HEK293 (cell line): ENCODE measurements around the gene OR7G1.

ENCODE experiments used
- BCL11B ChIP-seq: fragments of 450-650 bp; formaldehyde crosslinking; IDR thresholded peaks from 2 replicates; pipeline ENCODE4 v1.5.1; 2016; ENCODE audit warnings: low read depth, missing biosample characterization, missing genetic modification characterization
- KLF9 ChIP-seq: fragments of 450-650 bp; formaldehyde crosslinking; IDR thresholded peaks from 2 replicates; pipeline ENCODE4 v1.5.1; 2016; ENCODE audit warnings: missing biosample characterization, missing genetic modification characterization, low read depth
- OVOL3 ChIP-seq: fragments of 450-650 bp; formaldehyde crosslinking; IDR thresholded peaks from 2 replicates; pipeline ENCODE4 v1.5.1; 2016; ENCODE audit warnings: missing biosample characterization, missing genetic modification characterization
- YY1 ChIP-seq: fragments of 450-650 bp; formaldehyde crosslinking; IDR thresholded peaks from 2 replicates; pipeline ENCODE4 v1.5.1; 2018; ENCODE audit warnings: missing biosample characterization, missing genetic modification characterization
- ZBTB7A ChIP-seq: fragments of 450-650 bp; formaldehyde crosslinking; IDR thresholded peaks from 2 replicates; pipeline ENCODE4 v1.5.1; 2016; ENCODE audit warnings: low read depth, missing biosample characterization, missing genetic modification characterization
- ZNF157 ChIP-seq: fragments of 450-650 bp; formaldehyde crosslinking; IDR thresholded peaks from 2 replicates; pipeline ENCODE4 v1.5.1; 2016; ENCODE audit warnings: missing biosample characterization, missing genetic modification characterization
- ZNF341 ChIP-seq: fragments of 450-650 bp; formaldehyde crosslinking; IDR thresholded peaks from 2 replicates; pipeline ENCODE4; 2016; ENCODE audit warnings: low read depth, missing biosample characterization, missing genetic modification characterization
- ZNF350 ChIP-seq: fragments of 450-650 bp; formaldehyde crosslinking; IDR thresholded peaks from 2 replicates; pipeline ENCODE4 v1.5.0; 2017; ENCODE audit warnings: missing biosample characterization, mild to moderate bottlenecking, missing genetic modification characterization
- ZNF37A ChIP-seq: fragments of 450-650 bp; IDR thresholded peaks from 2 replicates; pipeline ENCODE4 v1.5.1; 2018; ENCODE audit warnings: missing biosample characterization, missing genetic modification characterization
- ZNF426 ChIP-seq: fragments of 450-650 bp; formaldehyde crosslinking; IDR thresholded peaks from 2 replicates; pipeline ENCODE4 v1.5.1; 2017; ENCODE audit warnings: missing biosample characterization, missing genetic modification characterization, mild to moderate bottlenecking, inconsistent platforms, moderate library complexity
- ZNF473 ChIP-seq: fragments of 450-650 bp; formaldehyde crosslinking; IDR thresholded peaks from 2 replicates; pipeline ENCODE4 v1.5.1; 2017; ENCODE audit warnings: missing biosample characterization, missing genetic modification characterization
- ZNF549 ChIP-seq: fragments of 450-650 bp; IDR thresholded peaks from 2 replicates; pipeline ENCODE4 v1.5.1; 2018; ENCODE audit warnings: missing biosample characterization, missing genetic modification characterization, mild to moderate bottlenecking, inconsistent platforms, moderate library complexity
- ZNF560 ChIP-seq: fragments of 450-650 bp; formaldehyde crosslinking; IDR thresholded peaks from 2 replicates; pipeline ENCODE4 v1.5.1; 2017; ENCODE audit warnings: missing biosample characterization, missing genetic modification characterization, borderline replicate concordance
- ZNF561 ChIP-seq: fragments of 450-650 bp; IDR thresholded peaks from 2 replicates; pipeline ENCODE4 v1.5.1; 2018; ENCODE audit warnings: missing biosample characterization, missing genetic modification characterization, borderline replicate concordance
- ZNF596 ChIP-seq: fragments of 450-650 bp; IDR thresholded peaks from 2 replicates; pipeline ENCODE4 v1.5.0; 2018; ENCODE audit warnings: missing biosample characterization, mild to moderate bottlenecking, missing genetic modification characterization, moderate library complexity
- ZNF624 ChIP-seq: fragments of 450-650 bp; formaldehyde crosslinking; IDR thresholded peaks from 2 replicates; pipeline ENCODE4 v1.5.1; 2017; ENCODE audit warnings: missing biosample characterization, missing genetic modification characterization
- ZNF626 ChIP-seq: fragments of 450-650 bp; sonication (Bioruptor Pico); formaldehyde crosslinking; IDR thresholded peaks from 2 replicates; pipeline ENCODE4 v1.5.1; 2018; ENCODE audit warnings: missing biosample characterization, missing genetic modification characterization, inconsistent platforms
- ZNF629 ChIP-seq: fragments of 450-650 bp; formaldehyde crosslinking; IDR thresholded peaks from 2 replicates; pipeline ENCODE4 v1.5.1; 2017; ENCODE audit warnings: missing biosample characterization, missing genetic modification characterization
- ZNF660 ChIP-seq: fragments of 450-650 bp; IDR thresholded peaks from 2 replicates; pipeline ENCODE4 v1.5.1; 2018; ENCODE audit warnings: missing biosample characterization, mild to moderate bottlenecking, missing genetic modification characterization
- ZNF837 ChIP-seq: fragments of 450-650 bp; formaldehyde crosslinking; IDR thresholded peaks from 2 replicates; pipeline ENCODE4 v1.5.1; 2016; ENCODE audit warnings: missing biosample characterization, missing genetic modification characterization
- ZSCAN23 ChIP-seq: fragments of 450-650 bp; formaldehyde crosslinking; IDR thresholded peaks from 2 replicates; pipeline ENCODE4 v1.5.1; 2016; ENCODE audit warnings: missing biosample characterization, missing genetic modification characterization
- ZSCAN30 ChIP-seq: fragments of 450-650 bp; IDR thresholded peaks from 2 replicates; pipeline ENCODE4 v1.5.1; 2018; ENCODE audit warnings: missing biosample characterization, mild to moderate bottlenecking, missing genetic modification characterization, moderate library complexity
- TF ChIP-seq, protein P1 (sequence below): fragments of 450-650 bp; formaldehyde crosslinking; IDR thresholded peaks from 2 replicates; pipeline ENCODE4 v1.5.1; 2016; ENCODE audit warnings: missing biosample characterization, missing genetic modification characterization
- TF ChIP-seq, protein P2 (sequence below): fragments of 450-650 bp; formaldehyde crosslinking; IDR thresholded peaks from 2 replicates; pipeline ENCODE4 v1.5.1; 2016; ENCODE audit warnings: missing biosample characterization, missing genetic modification characterization
- TF ChIP-seq, protein P3 (sequence below): fragments of 450-650 bp; formaldehyde crosslinking; conservative IDR thresholded peaks from 2 replicates; pipeline ENCODE4 v1.5.1; 2016; ENCODE audit warnings: low read depth, missing biosample characterization, missing genetic modification characterization
- TF ChIP-seq, protein P4 (sequence below): fragments of 450-650 bp; formaldehyde crosslinking; IDR thresholded peaks from 2 replicates; pipeline ENCODE4 v1.5.1; 2016; ENCODE audit warnings: missing biosample characterization, missing genetic modification characterization
- TF ChIP-seq, protein P5 (sequence below): fragments of 450-650 bp; formaldehyde crosslinking; IDR thresholded peaks from 2 replicates; pipeline ENCODE4 v1.5.1; 2016; ENCODE audit warnings: missing biosample characterization, missing genetic modification characterization
- TF ChIP-seq, protein P6 (sequence below): fragments of 450-650 bp; formaldehyde crosslinking; IDR thresholded peaks from 2 replicates; pipeline ENCODE4; 2016; ENCODE audit warnings: missing biosample characterization, missing genetic modification characterization

The OR7G1 gene

DNA sequence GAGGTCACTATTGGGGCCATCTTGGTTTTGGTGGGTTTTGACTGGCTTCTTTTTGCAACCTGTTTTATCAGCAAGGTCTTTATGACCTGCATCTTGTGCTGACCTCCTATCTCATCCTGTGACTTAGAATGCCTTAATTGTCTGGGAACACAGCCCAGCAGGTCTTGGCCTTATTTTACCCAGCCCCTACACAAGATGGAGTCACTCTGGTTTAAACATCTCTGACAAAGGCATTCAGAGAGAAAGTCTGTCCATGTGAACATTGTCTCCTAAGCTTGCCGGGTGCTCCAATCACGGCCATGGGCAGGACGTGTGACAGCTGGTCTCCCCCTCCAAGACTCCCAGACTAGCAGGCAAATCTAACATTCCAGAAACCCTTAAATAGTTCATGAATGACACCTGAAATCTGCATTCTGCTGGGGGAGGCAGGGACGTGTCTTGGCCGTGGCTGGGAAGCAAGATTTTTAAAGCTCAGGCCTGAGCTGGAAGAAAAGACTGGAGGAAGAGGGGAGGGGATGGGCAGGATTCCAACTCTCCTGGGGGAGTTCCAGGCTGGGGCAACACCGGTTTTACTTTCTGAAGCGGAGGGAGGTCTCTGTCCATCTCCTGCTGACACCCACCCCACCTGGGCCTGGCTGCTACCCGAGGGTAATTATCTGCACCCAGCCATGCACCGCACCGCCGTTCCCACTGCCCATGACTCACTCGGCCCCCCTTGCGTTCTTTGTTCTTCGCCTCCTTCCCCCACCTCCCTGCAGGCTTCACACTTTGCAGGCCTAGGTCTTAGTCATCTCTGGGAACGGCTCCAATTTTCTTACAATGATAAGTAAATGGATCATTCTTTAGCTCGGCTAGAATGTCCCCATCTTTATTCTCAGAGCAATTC, 40.3 kb downstream of the OR7G1 start (continued):
- TF ChIP-seq ZSCAN23 (tag by site-specific recombination) = peak; percentile 49; the same call in 1 of the 2 replicates
- TF ChIP-seq, protein P1, sequence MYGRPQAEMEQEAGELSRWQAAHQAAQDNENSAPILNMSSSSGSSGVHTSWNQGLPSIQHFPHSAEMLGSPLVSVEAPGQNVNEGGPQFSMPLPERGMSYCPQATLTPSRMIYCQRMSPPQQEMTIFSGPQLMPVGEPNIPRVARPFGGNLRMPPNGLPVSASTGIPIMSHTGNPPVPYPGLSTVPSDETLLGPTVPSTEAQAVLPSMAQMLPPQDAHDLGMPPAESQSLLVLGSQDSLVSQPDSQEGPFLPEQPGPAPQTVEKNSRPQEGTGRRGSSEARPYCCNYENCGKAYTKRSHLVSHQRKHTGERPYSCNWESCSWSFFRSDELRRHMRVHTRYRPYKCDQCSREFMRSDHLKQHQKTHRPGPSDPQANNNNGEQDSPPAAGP (tag by site-specific recombination) = peak; percentile 59; the same call in 1 of the 2 replicates
- TF ChIP-seq, protein P2, sequence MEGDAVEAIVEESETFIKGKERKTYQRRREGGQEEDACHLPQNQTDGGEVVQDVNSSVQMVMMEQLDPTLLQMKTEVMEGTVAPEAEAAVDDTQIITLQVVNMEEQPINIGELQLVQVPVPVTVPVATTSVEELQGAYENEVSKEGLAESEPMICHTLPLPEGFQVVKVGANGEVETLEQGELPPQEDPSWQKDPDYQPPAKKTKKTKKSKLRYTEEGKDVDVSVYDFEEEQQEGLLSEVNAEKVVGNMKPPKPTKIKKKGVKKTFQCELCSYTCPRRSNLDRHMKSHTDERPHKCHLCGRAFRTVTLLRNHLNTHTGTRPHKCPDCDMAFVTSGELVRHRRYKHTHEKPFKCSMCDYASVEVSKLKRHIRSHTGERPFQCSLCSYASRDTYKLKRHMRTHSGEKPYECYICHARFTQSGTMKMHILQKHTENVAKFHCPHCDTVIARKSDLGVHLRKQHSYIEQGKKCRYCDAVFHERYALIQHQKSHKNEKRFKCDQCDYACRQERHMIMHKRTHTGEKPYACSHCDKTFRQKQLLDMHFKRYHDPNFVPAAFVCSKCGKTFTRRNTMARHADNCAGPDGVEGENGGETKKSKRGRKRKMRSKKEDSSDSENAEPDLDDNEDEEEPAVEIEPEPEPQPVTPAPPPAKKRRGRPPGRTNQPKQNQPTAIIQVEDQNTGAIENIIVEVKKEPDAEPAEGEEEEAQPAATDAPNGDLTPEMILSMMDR (tag by site-specific recombination) = no peak
- no peak for TF ChIP-seq ZNF626 (tag by site-specific recombination)
- TF ChIP-seq ZNF629 (tag by site-specific recombination) = peak; percentile 76
- TF ChIP-seq ZNF837 (tag by site-specific recombination) = no peak
- TF ChIP-seq, protein P3, sequence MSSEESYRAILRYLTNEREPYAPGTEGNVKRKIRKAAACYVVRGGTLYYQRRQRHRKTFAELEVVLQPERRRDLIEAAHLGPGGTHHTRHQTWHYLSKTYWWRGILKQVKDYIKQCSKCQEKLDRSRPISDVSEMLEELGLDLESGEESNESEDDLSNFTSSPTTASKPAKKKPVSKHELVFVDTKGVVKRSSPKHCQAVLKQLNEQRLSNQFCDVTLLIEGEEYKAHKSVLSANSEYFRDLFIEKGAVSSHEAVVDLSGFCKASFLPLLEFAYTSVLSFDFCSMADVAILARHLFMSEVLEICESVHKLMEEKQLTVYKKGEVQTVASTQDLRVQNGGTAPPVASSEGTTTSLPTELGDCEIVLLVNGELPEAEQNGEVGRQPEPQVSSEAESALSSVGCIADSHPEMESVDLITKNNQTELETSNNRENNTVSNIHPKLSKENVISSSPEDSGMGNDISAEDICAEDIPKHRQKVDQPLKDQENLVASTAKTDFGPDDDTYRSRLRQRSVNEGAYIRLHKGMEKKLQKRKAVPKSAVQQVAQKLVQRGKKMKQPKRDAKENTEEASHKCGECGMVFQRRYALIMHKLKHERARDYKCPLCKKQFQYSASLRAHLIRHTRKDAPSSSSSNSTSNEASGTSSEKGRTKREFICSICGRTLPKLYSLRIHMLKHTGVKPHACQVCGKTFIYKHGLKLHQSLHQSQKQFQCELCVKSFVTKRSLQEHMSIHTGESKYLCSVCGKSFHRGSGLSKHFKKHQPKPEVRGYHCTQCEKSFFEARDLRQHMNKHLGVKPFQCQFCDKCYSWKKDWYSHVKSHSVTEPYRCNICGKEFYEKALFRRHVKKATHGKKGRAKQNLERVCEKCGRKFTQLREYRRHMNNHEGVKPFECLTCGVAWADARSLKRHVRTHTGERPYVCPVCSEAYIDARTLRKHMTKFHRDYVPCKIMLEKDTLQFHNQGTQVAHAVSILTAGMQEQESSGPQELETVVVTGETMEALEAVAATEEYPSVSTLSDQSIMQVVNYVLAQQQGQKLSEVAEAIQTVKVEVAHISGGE = no peak
- TF ChIP-seq, protein P4, sequence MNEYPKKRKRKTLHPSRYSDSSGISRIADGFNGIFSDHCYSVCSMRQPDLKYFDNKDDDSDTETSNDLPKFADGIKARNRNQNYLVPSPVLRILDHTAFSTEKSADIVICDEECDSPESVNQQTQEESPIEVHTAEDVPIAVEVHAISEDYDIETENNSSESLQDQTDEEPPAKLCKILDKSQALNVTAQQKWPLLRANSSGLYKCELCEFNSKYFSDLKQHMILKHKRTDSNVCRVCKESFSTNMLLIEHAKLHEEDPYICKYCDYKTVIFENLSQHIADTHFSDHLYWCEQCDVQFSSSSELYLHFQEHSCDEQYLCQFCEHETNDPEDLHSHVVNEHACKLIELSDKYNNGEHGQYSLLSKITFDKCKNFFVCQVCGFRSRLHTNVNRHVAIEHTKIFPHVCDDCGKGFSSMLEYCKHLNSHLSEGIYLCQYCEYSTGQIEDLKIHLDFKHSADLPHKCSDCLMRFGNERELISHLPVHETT (tag by site-specific recombination) = peak; percentile 71; the same call in 1 of the 2 replicates
- TF ChIP-seq ZNF426 (tag by site-specific recombination) = no peak
- TF ChIP-seq YY1 = no peak
- TF ChIP-seq KLF9 (tag by site-specific recombination) = no peak
- no peak for TF ChIP-seq ZNF37A
- 0 out of 2 replicates have a peak, but pooled peaks have one; percentile 33 for TF ChIP-seq ZNF561 (tag by site-specific recombination)
- 0 out of 2 replicates have a peak, but pooled peaks have one; percentile 13 for TF ChIP-seq ZNF560 (tag by site-specific recombination)
- TF ChIP-seq ZBTB7A (tag by site-specific recombination) = no peak
- no peak for TF ChIP-seq ZNF596 (tag by site-specific recombination)
- TF ChIP-seq ZNF341 (tag by site-specific recombination) = peak; percentile 87
- TF ChIP-seq ZNF624 (tag by site-specific recombination) = no peak
- TF ChIP-seq, protein P5, sequence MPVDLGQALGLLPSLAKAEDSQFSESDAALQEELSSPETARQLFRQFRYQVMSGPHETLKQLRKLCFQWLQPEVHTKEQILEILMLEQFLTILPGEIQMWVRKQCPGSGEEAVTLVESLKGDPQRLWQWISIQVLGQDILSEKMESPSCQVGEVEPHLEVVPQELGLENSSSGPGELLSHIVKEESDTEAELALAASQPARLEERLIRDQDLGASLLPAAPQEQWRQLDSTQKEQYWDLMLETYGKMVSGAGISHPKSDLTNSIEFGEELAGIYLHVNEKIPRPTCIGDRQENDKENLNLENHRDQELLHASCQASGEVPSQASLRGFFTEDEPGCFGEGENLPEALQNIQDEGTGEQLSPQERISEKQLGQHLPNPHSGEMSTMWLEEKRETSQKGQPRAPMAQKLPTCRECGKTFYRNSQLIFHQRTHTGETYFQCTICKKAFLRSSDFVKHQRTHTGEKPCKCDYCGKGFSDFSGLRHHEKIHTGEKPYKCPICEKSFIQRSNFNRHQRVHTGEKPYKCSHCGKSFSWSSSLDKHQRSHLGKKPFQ (tag by site-specific recombination) = peak; percentile 100
- no peak for TF ChIP-seq ZNF549 (tag by site-specific recombination)
- TF ChIP-seq OVOL3 = no peak
- peak; percentile 80; the same call in 1 of the 2 replicates for TF ChIP-seq ZNF660 (tag by site-specific recombination)
- TF ChIP-seq ZNF157 (tag by site-specific recombination) = no peak
- TF ChIP-seq ZNF350 (tag by site-specific recombination) = no peak
- TF ChIP-seq, protein P6, sequence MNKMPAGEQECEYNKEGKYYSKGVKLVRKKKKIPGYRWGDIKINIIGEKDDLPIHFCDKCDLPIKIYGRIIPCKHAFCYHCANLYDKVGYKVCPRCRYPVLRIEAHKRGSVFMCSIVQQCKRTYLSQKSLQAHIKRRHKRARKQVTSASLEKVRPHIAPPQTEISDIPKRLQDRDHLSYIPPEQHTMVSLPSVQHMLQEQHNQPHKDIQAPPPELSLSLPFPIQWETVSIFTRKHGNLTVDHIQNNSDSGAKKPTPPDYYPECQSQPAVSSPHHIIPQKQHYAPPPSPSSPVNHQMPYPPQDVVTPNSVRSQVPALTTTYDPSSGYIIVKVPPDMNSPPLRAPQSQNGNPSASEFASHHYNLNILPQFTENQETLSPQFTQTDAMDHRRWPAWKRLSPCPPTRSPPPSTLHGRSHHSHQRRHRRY (tag by site-specific recombination) = no peak
- no peak for TF ChIP-seq ZNF473
- TF ChIP-seq BCL11B (tag by site-specific recombination) = no peak
- TF ChIP-seq ZSCAN30 (tag by site-specific recombination) = no peak
